Measurements from ENCODE around the gene KCTD18.

KCTD18 gene

DNA sequence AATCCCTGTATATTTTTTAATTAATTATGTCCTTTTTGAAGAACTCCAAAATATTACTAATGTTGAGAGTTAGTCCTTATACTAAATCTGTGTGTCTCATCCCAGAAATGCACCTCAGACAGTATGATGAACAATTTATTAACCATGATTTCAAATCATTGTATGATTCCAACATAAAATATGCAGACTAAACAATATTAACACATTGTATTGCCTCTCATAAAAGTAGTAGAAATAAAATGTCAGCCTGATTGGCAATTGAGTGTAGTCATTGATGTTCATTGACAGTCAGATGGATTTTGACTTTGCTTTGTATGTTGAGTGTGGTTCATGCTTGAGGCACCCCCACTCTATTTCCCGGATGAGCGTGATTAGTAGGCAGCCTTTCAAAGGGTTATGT is 57.5 kb downstream of the KCTD18 start:
- no peak for TF ChIP-seq TEAD4 (IDR thresholded peaks at IDR 0.05)
- no peak for TF ChIP-seq CREB1 (IDR thresholded peaks at IDR 0.05; ENCODE audit: low read depth)
- TF ChIP-seq FOXM1 (IDR thresholded peaks at IDR 0.05; ENCODE audit: borderline replicate concordance, low read depth): no peak
- no peak for TF ChIP-seq EGR1 (IDR thresholded peaks at IDR 0.05)
- no peak for TF ChIP-seq TCF12 (IDR thresholded peaks at IDR 0.05; ENCODE audit: low read depth)
- TF ChIP-seq ZBTB7A (IDR thresholded peaks at IDR 0.05; ENCODE audit: low read depth): no peak
- TF ChIP-seq, protein P1, sequence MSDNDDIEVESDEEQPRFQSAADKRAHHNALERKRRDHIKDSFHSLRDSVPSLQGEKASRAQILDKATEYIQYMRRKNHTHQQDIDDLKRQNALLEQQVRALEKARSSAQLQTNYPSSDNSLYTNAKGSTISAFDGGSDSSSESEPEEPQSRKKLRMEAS (IDR thresholded peaks at IDR 0.05): no peak
- no peak for TF ChIP-seq EP300 (IDR thresholded peaks at IDR 0.05; ENCODE audit: borderline replicate concordance)
- no peak for TF ChIP-seq RAD21 (IDR thresholded peaks at IDR 0.05; ENCODE audit: low read depth)

DNA sequence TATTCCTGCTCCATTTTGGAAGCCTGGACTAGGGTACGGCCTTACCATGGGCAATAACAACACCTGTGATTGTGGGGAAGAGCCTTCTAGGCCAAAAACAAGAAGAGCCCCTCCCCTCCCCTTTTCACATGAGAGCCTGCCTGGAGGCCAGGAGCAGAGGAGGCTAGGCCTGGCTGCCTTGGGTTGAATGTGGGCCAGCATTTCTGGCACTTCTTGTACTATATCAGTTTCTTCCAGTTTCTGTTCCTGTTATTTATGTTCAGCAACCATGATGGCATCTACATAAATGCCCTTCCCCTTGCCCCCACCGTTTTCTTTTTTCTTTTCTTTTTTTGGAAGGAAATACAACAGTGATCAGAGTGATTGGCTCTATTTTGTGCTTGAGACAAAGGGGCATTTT is 58.4 kb downstream of the KCTD18 start:
- TF ChIP-seq, protein P1 (IDR thresholded peaks at IDR 0.05): no peak

DNA sequence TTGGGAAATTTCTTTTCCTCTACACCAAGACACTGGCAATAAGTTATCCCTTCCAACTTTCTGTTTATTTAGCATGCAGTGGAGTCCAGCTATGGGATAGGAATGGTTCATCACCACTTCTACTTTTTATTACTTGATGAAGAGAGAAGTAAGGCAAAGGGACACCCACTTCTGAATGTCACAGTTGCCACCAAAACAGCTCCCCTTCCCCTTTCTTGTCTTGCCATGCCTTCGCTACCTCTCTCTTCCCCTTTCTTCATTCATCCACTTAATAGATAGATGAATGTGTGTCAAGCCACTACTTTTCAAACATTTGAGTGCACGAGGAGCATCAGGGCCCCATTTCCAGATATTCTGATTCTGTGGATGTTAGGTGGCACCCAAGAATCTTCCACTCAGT is 59.6 kb downstream of the KCTD18 start:
- TF ChIP-seq NFIC (IDR thresholded peaks at IDR 0.05): no peak
- TF ChIP-seq YY1 (IDR thresholded peaks at IDR 0.05; ENCODE audit: low read depth): no peak
- no peak for TF ChIP-seq TCF12 (IDR thresholded peaks at IDR 0.05; ENCODE audit: low read depth)
- TF ChIP-seq, protein P1 (IDR thresholded peaks at IDR 0.05): no peak
- no peak for TF ChIP-seq EGR1 (IDR thresholded peaks at IDR 0.05)
- no peak for TF ChIP-seq TEAD4 (IDR thresholded peaks at IDR 0.05)
- TF ChIP-seq ZBTB7A (IDR thresholded peaks at IDR 0.05; ENCODE audit: low read depth): no peak

DNA sequence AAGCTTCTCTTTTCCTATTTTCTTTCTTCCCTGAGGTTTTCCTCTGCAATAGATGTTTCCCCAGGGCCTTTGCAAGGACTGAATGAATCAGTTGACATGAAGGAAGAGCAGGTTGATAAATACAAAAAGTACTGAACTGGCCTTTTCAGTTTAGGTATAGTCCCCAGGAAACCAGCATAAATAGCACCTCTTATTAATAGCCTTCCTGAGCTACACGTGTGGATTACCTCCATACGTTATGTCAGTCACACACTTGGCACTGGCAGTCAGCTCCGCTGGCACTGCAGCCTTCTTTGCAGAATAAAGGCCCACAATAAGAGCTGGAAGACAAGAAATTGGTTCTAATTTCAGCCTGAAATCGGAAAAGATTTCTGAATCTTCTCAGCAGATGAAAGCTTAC is 60.7 kb downstream of the KCTD18 start:
- TF ChIP-seq EP300 (IDR thresholded peaks at IDR 0.05; ENCODE audit: borderline replicate concordance): no peak
- TF ChIP-seq, protein P2, sequence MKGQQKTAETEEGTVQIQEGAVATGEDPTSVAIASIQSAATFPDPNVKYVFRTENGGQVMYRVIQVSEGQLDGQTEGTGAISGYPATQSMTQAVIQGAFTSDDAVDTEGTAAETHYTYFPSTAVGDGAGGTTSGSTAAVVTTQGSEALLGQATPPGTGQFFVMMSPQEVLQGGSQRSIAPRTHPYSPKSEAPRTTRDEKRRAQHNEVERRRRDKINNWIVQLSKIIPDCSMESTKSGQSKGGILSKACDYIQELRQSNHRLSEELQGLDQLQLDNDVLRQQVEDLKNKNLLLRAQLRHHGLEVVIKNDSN (IDR thresholded peaks at IDR 0.05): no peak
- TF ChIP-seq TAF1 (IDR thresholded peaks at IDR 0.05; ENCODE audit: low read depth): no peak
- no peak for TF ChIP-seq ZBTB7A (IDR thresholded peaks at IDR 0.05; ENCODE audit: low read depth)
- TF ChIP-seq TCF12 (IDR thresholded peaks at IDR 0.05; ENCODE audit: low read depth): no peak
- TF ChIP-seq NFIC (IDR thresholded peaks at IDR 0.05): no peak
- TF ChIP-seq, protein P3, sequence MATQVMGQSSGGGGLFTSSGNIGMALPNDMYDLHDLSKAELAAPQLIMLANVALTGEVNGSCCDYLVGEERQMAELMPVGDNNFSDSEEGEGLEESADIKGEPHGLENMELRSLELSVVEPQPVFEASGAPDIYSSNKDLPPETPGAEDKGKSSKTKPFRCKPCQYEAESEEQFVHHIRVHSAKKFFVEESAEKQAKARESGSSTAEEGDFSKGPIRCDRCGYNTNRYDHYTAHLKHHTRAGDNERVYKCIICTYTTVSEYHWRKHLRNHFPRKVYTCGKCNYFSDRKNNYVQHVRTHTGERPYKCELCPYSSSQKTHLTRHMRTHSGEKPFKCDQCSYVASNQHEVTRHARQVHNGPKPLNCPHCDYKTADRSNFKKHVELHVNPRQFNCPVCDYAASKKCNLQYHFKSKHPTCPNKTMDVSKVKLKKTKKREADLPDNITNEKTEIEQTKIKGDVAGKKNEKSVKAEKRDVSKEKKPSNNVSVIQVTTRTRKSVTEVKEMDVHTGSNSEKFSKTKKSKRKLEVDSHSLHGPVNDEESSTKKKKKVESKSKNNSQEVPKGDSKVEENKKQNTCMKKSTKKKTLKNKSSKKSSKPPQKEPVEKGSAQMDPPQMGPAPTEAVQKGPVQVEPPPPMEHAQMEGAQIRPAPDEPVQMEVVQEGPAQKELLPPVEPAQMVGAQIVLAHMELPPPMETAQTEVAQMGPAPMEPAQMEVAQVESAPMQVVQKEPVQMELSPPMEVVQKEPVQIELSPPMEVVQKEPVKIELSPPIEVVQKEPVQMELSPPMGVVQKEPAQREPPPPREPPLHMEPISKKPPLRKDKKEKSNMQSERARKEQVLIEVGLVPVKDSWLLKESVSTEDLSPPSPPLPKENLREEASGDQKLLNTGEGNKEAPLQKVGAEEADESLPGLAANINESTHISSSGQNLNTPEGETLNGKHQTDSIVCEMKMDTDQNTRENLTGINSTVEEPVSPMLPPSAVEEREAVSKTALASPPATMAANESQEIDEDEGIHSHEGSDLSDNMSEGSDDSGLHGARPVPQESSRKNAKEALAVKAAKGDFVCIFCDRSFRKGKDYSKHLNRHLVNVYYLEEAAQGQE (IDR thresholded peaks at IDR 0.05; ENCODE audit: low read depth): no peak
- no peak for TF ChIP-seq EGR1 (IDR thresholded peaks at IDR 0.05)
- no peak for TF ChIP-seq CREB1 (IDR thresholded peaks at IDR 0.05; ENCODE audit: low read depth)
- no peak for TF ChIP-seq YY1 (IDR thresholded peaks at IDR 0.05; ENCODE audit: low read depth)
- TF ChIP-seq TEAD4 (IDR thresholded peaks at IDR 0.05): no peak
- no peak for TF ChIP-seq FOXM1 (IDR thresholded peaks at IDR 0.05; ENCODE audit: borderline replicate concordance, low read depth)
- no peak for TF ChIP-seq CEBPB (IDR thresholded peaks at IDR 0.05)
- TF ChIP-seq RAD21 (IDR thresholded peaks at IDR 0.05; ENCODE audit: low read depth): no peak
- TF ChIP-seq, protein P1 (IDR thresholded peaks at IDR 0.05): no peak

DNA sequence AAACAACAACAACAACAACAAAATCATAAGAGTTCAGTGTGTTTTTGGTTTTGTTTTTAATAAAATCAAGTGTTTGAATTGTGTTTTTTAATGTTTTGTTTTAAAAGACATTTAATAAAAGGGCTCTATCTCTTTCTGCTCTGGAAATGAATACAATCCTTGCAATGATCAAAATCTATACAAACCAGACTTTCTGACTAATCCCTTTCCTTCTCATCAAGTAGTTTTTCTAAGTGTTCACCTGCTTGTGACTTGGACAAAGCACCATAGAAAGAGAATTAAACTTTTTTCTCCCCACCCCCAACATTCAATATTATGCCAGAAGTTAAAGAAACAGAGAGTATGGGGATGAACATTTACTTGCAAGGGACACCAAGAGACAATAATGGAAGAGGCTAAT is 61.4 kb downstream of the KCTD18 start:
- TF ChIP-seq CREB1 (IDR thresholded peaks at IDR 0.05; ENCODE audit: low read depth) (no peak), CEBPB (IDR thresholded peaks at IDR 0.05) (no peak), EGR1 (IDR thresholded peaks at IDR 0.05) (no peak), TAF1 (IDR thresholded peaks at IDR 0.05; ENCODE audit: low read depth) (no peak), TCF12 (IDR thresholded peaks at IDR 0.05; ENCODE audit: low read depth) (no peak), NFIC (IDR thresholded peaks at IDR 0.05) (no peak), EP300 (IDR thresholded peaks at IDR 0.05; ENCODE audit: borderline replicate concordance) (no peak), ZBTB7A (IDR thresholded peaks at IDR 0.05; ENCODE audit: low read depth) (no peak), TEAD4 (IDR thresholded peaks at IDR 0.05) (no peak), RAD21 (IDR thresholded peaks at IDR 0.05; ENCODE audit: low read depth) (no peak), FOXM1 (IDR thresholded peaks at IDR 0.05; ENCODE audit: borderline replicate concordance, low read depth) (no peak), YY1 (IDR thresholded peaks at IDR 0.05; ENCODE audit: low read depth) (no peak)
- TF ChIP-seq, protein P3 (IDR thresholded peaks at IDR 0.05; ENCODE audit: low read depth): no peak
- TF ChIP-seq, protein P2 (IDR thresholded peaks at IDR 0.05): no peak
- TF ChIP-seq, protein P1 (IDR thresholded peaks at IDR 0.05): no peak

All from Ishikawa (cell line).